ENCODE data around the gene SPECC1. TPM values are rescaled to one million over a fixed set of nuclear protein-coding genes. Genes with fewer than 3 reads are reported as not detected.

SPECC1 gene
- total and polyA plus RNA-seq, 2 of the 4 experiments (the other 2 are of a cell fraction), result 16.9 to 26.2 TPM

DNA sequence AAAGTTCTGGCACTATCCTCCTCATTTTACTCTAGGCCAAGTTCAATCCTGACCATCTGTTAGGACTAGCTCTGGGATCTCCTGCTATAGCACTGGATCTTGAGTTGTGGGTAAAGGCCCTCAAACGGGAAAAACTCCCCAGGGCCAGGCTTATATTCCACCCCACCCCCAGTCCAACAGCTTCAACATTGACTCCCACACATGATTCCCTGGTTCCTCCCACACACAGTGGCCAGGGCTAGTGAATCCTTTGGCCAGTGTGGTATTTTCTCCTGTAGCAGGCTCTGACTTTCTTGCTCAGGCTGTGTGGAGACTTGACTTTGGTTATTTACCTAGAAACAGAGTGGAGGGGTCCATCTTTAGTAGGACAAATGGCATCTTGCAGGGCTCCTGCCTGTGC is 21.3 kb upstream of the SPECC1 start (continued):
- TF ChIP-seq CTCF (conservative IDR thresholded peaks at IDR 0.05; ENCODE audit: low read depth, low read length), result no peak

DNA sequence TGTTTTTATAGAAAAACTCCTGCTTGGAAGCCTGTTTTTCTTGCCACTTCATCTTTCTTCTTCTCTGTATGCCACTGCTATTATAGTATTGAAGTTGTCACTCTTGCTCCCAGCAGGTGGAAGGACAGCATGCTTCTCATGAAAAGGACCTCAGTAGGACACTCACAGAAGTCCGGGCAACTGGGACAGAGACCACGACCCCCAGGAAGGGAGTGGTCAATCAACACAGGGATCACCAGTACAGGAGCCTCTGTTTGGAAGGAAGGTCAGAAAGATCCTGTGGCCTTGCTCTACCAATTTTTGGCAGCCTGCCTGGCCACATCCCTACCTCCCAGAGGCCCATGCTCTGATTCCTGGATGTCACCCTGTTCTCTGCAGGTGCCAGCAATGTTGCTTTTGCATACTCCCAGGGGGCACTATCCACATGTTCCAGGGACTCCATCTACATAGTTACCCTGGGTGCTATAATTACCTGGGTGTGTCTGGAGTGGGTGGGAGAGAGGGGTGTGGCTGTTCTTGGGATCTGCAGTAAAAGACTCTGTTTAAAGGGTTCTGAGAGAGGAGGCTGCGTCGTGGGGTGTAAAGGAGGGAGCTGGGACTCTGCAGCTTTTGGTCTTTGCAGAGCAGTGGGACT is 17.8 kb upstream of the SPECC1 start:
- Histone ChIP-seq H2BK120ac (ENCODE audit: low read depth, low read length) (no peak overlapping the region), H3K9ac (ENCODE audit: low read depth, low read length) (no peak overlapping the region), H3K4me1 (ENCODE audit: control insufficient read depth, insufficient read depth, low read length) (peaks cover 3% of the 10 kb centered on the region), H4K8ac (ENCODE audit: low read depth in 2 of 2, low read length in 2 of 2) (no peak overlapping the region), H3K4ac (ENCODE audit: low read depth, low read length) (no peak overlapping the region), H2AK9ac (replicated peaks; ENCODE audit: low read depth, low read length, poor library complexity) (no peak overlapping the region), H2BK5ac (ENCODE audit: low read depth, low read length, poor library complexity, severe bottlenecking) (no peak overlapping the region), H2AK5ac (ENCODE audit: low read depth, low read length) (no peak overlapping the region), H3K18ac (ENCODE audit: low read depth, low read length) (no peak overlapping the region), H3K27me3 (ENCODE audit: control insufficient read depth, insufficient read depth, low read length) (no peaks in the 10 kb centered on the region), H3K9me1 (ENCODE audit: insufficient read depth, low read length) (no peaks in the 10 kb centered on the region), H3K4me3 (ENCODE audit: insufficient read depth, low read depth, low read length) (no peak overlapping the region), H3K4me2 (ENCODE audit: low read depth, low read length) (no peak overlapping the region), H3K36me3 (ENCODE audit: control insufficient read depth, insufficient read depth, low read length) (no peaks in the 10 kb centered on the region), H4K91ac (ENCODE audit: insufficient read depth, low read depth, low read length) (no peak overlapping the region), H4K5ac (ENCODE audit: low read depth, low read length) (no peak overlapping the region), H4K20me1 (ENCODE audit: insufficient read depth, low read length) (no peaks in the 10 kb centered on the region), H2BK15ac (ENCODE audit: low read depth, low read length) (no peak overlapping the region), H2BK20ac (ENCODE audit: low read depth, low read length) (no peak overlapping the region), H3K27ac (ENCODE audit: insufficient read depth, low read length) (no peak overlapping the region), H2AFZ (replicated peaks; ENCODE audit: low read length, poor library complexity) (no peak overlapping the region), H3K56ac (ENCODE audit: extremely low read depth, insufficient read depth, low read length) (no peak overlapping the region), H3K14ac (replicated peaks; ENCODE audit: low read depth, low read length) (no peak overlapping the region), H3K23ac (ENCODE audit: low read depth, low read length) (no peak overlapping the region), H3K9me3 (ENCODE audit: control insufficient read depth, insufficient read depth, low read length) (no peaks in the 10 kb centered on the region), H3K79me1 (ENCODE audit: low read depth in 1 of 2, low read length in 2 of 2) (no peaks in the 10 kb centered on the region)
- ATAC-seq (ENCODE audit: low read depth) (no peak), DNase-seq (no peak)
- dilution Hi-C loops (cut with HindIII; ENCODE audit: low sequenced_read_pairs, unreplicated experiment), result no loop called here
- CTCF ChIA-PET, result no interaction called here
- no CpG with 5 or more reads among the region's 4 CpGs for WGBS, 2 experiments (ENCODE audit: extremely low coverage in 2 of 2, insufficient read length in 1 of 2)
- no TSS peak for BruUV-seq (replicated peaks)
- TF ChIP-seq CTCF (conservative IDR thresholded peaks at IDR 0.05; ENCODE audit: low read depth, low read length), result no peak
- TF ChIP-seq POLR2A (IDR thresholded peaks at IDR 0.05; ENCODE audit: low read depth, low read length), result no peak
- TF ChIP-seq MAFK (IDR thresholded peaks at IDR 0.05; ENCODE audit: low read depth, low read length), result no peak
- TF ChIP-seq, protein P1, sequence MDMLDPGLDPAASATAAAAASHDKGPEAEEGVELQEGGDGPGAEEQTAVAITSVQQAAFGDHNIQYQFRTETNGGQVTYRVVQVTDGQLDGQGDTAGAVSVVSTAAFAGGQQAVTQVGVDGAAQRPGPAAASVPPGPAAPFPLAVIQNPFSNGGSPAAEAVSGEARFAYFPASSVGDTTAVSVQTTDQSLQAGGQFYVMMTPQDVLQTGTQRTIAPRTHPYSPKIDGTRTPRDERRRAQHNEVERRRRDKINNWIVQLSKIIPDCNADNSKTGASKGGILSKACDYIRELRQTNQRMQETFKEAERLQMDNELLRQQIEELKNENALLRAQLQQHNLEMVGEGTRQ (IDR thresholded peaks at IDR 0.05; ENCODE audit: low read depth, low read length), result no peak
- TF ChIP-seq FOS (IDR thresholded peaks at IDR 0.05; ENCODE audit: low read depth, low read length), result no peak
- TF ChIP-seq CHD1 (IDR thresholded peaks at IDR 0.05; ENCODE audit: low read depth, low read length), result no peak
- no peak for TF ChIP-seq CEBPB (IDR thresholded peaks at IDR 0.05; ENCODE audit: low read depth, low read length)
- no peak for TF ChIP-seq SMC3 (IDR thresholded peaks at IDR 0.05; ENCODE audit: low read depth, low read length)
- TF ChIP-seq RCOR1 (IDR thresholded peaks at IDR 0.05; ENCODE audit: insufficient replicate concordance, low read length), result no peak
- TF ChIP-seq, protein P2, sequence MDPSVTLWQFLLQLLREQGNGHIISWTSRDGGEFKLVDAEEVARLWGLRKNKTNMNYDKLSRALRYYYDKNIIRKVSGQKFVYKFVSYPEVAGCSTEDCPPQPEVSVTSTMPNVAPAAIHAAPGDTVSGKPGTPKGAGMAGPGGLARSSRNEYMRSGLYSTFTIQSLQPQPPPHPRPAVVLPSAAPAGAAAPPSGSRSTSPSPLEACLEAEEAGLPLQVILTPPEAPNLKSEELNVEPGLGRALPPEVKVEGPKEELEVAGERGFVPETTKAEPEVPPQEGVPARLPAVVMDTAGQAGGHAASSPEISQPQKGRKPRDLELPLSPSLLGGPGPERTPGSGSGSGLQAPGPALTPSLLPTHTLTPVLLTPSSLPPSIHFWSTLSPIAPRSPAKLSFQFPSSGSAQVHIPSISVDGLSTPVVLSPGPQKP (IDR thresholded peaks at IDR 0.05; ENCODE audit: borderline replicate concordance, low read depth, low read length), result no peak
- POLR2A ChIA-PET (ENCODE audit: unreplicated experiment), result no interaction called here
- in situ Hi-C loops (cut with MboI; ENCODE audit: low sequenced_read_pairs), result loop anchor here (5.0 to 10.0 kb wide), 2 partner anchors 121 to 323 kb away; no protein-coding TSS in a partner anchor
- intact Hi-C loops (cut with micrococcal nuclease), result loop anchor here (5.0 kb wide), 3 partner anchors 106 to 1001 kb away; no protein-coding TSS in a partner anchor

All from IMR-90 (cell line).